GM21447 (cell line): Measurements from ENCODE around the gene BLACAT1.
"Not testable (repeated sequence)": the region's sequence is repeated elsewhere in the genome, so short reads cannot be mapped to it uniquely, and the experiment has no call there.

ENCODE experiments used
- ATAC-seq: cut with Tn5 transposase; IDR thresholded peaks from one replicate; pipeline ENCODE4 v1.9.1; 2021; ENCODE audit not compliant: unreplicated experiment

Gene BLACAT1

DNA sequence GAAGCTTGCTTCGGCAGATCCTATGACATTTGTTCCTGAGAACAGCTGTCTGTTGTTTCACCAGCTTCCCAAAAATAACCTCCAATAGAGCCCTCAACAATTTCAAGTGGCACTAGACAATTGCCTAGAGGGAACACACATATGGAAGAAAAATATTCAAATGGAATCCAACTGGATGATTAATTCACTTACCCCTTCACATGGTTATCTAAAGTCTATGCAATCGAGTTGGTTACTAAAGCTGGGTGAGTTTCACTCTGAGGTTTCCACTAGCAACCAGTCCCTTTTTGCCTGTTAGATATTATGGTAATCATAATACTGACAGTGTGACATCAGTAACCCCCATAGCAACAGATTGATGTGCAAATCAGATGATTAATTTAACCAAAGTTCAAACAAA, 34.0 kb downstream of the BLACAT1 start, which contains the start of gene LEMD1:
LEMD1 (minus strand) TSS at position 259 of the 400 bp plus-strand sequence. CDS start 1,520 bp downstream, outside the sequence.
- no peak for ATAC-seq

DNA sequence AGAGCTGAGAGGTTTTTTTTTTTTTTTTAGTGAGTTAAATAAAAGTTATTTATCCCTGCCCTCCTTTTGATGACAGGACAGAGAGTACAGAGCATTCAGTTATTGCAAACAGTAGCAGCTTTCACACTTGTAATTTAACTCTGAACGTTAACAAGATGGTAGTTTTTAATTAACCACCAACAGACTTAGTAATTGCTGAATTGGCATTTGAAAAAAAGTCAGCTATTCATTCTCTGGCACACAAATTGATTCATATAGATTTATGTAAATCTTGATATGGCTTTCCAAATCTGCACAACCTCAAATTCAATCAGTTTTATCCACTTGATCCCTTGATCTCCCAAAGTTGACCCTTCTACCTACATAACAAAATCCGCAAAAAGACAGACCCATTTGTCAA, 34.9 kb downstream of the BLACAT1 start:
- no peak for ATAC-seq

GRCh38 chr1:205417870-205418635, 37.8 kb downstream of the BLACAT1 start:
- no peak for ATAC-seq

DNA sequence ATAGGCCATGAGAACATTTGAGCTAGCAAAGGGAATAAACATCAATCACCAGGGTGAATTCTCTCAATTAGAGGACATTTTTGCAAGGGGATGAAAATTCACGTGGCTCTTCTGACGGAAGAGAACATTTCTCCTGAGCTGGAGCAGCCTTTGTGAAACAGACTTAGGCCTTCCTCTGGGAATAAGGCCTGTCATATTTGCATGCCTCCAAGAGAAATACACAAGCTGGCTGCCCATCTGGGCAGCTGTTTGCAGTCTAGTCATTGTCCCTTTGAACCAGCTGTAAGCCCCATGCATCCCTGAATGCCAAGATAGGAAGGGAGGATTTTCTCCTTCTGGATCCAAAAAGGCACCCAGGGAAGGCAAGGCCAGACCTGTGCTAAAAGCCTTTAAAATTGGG, 39.5 kb downstream of the BLACAT1 start:
- no peak for ATAC-seq

DNA sequence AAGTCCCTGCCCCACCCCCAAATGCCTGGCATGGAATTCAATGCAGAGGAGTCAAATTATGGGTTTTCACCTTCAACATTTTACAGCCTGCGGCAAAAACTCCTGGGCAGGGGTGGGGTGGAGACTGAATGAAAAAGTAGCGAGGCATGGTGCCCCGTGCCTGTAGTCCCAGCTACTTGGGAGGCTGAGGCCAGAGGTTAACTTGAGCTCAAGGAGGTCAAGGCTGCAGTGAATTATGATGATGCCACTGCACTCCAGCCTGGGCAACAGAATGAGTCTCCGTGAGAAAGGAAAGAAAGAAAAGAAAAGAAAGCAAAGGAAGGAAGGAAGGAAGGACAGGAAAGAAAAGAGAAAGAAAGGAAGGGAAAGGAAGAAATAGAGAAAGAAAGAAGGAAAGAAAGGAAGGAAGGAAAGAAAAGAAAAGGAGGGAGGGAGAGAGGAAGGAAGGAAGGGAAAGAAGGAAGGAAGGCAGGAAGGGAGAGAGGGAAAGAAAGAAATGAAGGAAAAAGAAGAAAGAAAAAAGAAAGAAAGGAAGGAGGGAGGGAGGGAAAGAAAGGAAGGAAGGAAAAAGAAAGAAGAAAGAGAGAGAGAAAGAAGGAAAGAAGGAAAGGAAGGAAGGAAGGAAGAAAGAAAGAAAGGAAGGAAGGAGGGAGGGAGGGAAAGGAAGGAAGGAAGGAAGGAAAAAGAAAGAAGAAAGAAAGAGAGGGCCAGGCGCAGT, 45.1 kb downstream of the BLACAT1 start:
- no peak for ATAC-seq

GRCh38 chr1:205407970-205408369, 47.9 kb downstream of the BLACAT1 start:
- ATAC-seq, result no peak

GRCh38 chr1:205406252-205406651, 49.6 kb downstream of the BLACAT1 start:
- ATAC-seq, result not testable (repeated sequence)
